ENCODE measurements around the gene ERFL. TPM values are rescaled to one million over a fixed set of nuclear protein-coding genes. Genes with fewer than 3 reads are reported as not detected.

The ERFL gene
- total and polyA plus RNA-seq, 2 donors (not counting 1 experiment from before 2014, with no cell fraction given), result 2.3 to 5.5 TPM

DNA sequence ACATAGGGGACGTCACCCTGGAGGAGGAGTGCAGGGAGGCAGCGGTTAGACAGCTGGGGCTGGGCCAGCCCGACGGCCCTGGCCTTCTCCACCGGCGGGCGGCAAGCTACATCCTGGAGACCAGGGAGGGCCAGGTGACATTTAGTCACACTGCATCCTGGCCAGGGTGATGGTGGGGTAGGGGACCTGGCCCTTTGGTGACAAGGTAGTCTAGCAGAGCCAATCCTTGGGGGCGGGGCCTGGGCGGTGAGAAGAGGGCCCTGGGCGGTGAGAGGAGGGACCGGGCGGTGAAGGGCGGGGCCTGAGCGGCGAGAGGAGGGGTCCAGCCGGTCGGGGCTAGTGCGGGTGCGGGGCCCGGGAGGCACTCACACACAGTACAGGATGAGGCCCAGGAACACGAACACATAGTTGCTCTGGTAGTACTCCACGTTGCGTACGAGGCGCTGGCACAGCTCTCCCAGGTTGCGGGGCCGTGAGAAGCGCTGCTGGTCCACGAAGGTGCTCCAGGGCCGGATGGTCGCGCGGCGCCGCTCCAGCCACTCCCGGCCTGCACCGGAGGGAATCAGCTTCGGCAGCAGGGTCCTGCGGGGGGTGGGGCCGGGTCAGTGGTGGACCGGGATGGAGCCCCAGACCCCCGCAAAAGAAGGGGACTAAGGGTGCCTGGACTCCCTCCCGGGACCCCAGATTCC, 30.3 kb upstream of the ERFL start:
- peaks cover 18% of the 10 kb centered on the region for H3K4me1 Mint-ChIP-seq
- intact Hi-C loops (cut with micrococcal nuclease), result loop anchor here (1.0 to 10.0 kb wide), 7 partner anchors 14 to 164 kb away; partner anchors contain the start of genes ATP1A3, CEACAM3 and RPS19
- H3K4me3 ChIP-seq (ENCODE audit: control extremely low read depth in 1 of 5, extremely low read depth in 1 of 5, insufficient read depth in 1 of 5, low read depth in 2 of 5, low read length in 4 of 5), result peak overlapping the region; percentile 57 to 94 (median 81)
- H3K9ac ChIP-seq (ENCODE audit: low read length), result peak overlapping the region; percentile 83
- no peaks in the 10 kb centered on the region for H3K9me3 ChIP-seq (ENCODE audit: control extremely low read depth in 1 of 3, control insufficient read depth in 2 of 3, insufficient read depth in 1 of 3, low read length in 2 of 3)
- peaks cover 10 to 22% of the 10 kb centered on the region in 2 donors for H3K4me1 ChIP-seq (ENCODE audit: control insufficient read depth in 2 of 2, insufficient read depth in 2 of 2, low read length in 2 of 2)
- H3K27ac ChIP-seq (ENCODE audit: low read length in 2 of 2), result peak overlapping the region; percentile 78
- DNase-seq (peak; percentile 79), ATAC-seq (ENCODE audit: low read depth) (peak; percentile 60)
- H3K36me3 ChIP-seq (replicated peaks in 1 of 2; ENCODE audit: control extremely low read depth in 1 of 2, control insufficient read depth in 1 of 2, extremely low read depth in 1 of 2, insufficient read depth in 2 of 2, low read length in 1 of 2), result peaks cover 0 to 3% of the 10 kb centered on the region in 2 experiments
- no peaks in the 10 kb centered on the region for H3K9me3 Mint-ChIP-seq (ENCODE audit: insufficient read depth)
- H3K4me3 Mint-ChIP-seq, result peak overlapping the region; percentile 99
- no peaks in the 10 kb centered on the region for H3K27me3 ChIP-seq (replicated peaks in 1 of 4; ENCODE audit: control extremely low read depth in 1 of 4, control insufficient read depth in 3 of 4, insufficient read depth in 4 of 4, low read length in 3 of 4)
- H3K79me2 ChIP-seq (ENCODE audit: control insufficient read depth, insufficient read depth, low read length), result no peaks in the 10 kb centered on the region
- POLR2A ChIA-PET, result interaction anchor here (0.5 to 2.9 kb wide), 11 partner anchors 12 to 344 kb away, joined by 3 to 16 read pairs (median 5); partner anchors contain the start of genes PAFAH1B3, PRR19 and RPS19
- peak overlapping the region; percentile 96 for H3K4me2 ChIP-seq (replicated peaks; ENCODE audit: low read depth, low read length, poor library complexity, severe bottlenecking)
- no peak for TF ChIP-seq EZH2 (IDR thresholded peaks at IDR 0.05; ENCODE audit: borderline replicate concordance, insufficient read depth, low read depth, low read length, poor library complexity, severe bottlenecking)
- TF ChIP-seq, protein P1, sequence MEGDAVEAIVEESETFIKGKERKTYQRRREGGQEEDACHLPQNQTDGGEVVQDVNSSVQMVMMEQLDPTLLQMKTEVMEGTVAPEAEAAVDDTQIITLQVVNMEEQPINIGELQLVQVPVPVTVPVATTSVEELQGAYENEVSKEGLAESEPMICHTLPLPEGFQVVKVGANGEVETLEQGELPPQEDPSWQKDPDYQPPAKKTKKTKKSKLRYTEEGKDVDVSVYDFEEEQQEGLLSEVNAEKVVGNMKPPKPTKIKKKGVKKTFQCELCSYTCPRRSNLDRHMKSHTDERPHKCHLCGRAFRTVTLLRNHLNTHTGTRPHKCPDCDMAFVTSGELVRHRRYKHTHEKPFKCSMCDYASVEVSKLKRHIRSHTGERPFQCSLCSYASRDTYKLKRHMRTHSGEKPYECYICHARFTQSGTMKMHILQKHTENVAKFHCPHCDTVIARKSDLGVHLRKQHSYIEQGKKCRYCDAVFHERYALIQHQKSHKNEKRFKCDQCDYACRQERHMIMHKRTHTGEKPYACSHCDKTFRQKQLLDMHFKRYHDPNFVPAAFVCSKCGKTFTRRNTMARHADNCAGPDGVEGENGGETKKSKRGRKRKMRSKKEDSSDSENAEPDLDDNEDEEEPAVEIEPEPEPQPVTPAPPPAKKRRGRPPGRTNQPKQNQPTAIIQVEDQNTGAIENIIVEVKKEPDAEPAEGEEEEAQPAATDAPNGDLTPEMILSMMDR (IDR thresholded peaks at IDR 0.05), result no peak
- CTCF ChIA-PET, result interaction anchor here (0.6 to 4.8 kb wide), 17 partner anchors 13 to 1538 kb away, joined by 3 to 49 read pairs (median 4); partner anchors contain the start of genes CD79A, CEACAM3, ERFL and RPS19
- H3K27me3 Mint-ChIP-seq, result no peaks in the 10 kb centered on the region
- peak overlapping the region; percentile 93 for H2AFZ ChIP-seq (ENCODE audit: insufficient read depth, low read depth, low read length, poor library complexity, severe bottlenecking)
- 3% methylated on average over 43 of the region's 43 CpGs for WGBS (ENCODE audit: insufficient coverage)
- peak overlapping the region; percentile 89 for H3K27ac Mint-ChIP-seq
- H4K20me1 ChIP-seq (ENCODE audit: control insufficient read depth, insufficient read depth, low read length, poor library complexity, severe bottlenecking), result no peaks in the 10 kb centered on the region
